GM23338 (cell line): ENCODE data around the gene AK9. TPM values are rescaled to one million over a fixed set of nuclear protein-coding genes. Genes with fewer than 3 reads are reported as not detected.

Experiments used
- ATAC-seq: fragments of 200-7000 bp; cut with Tn5 transposase; 3 replicates; pipeline ENCODE4 v1.9.1; 2020
- DNase-seq: peaks from one replicate; pipeline ENCODE4 v3.0.0-alpha.2; 2015; ENCODE audit warnings: low spot score
- H2AFZ ChIP-seq: fragments of 200-600 bp; sonication (generic); 2 replicates; pipeline ENCODE4 v1.8.0; 2016; ENCODE audit warnings: antibody characterized with exemption, mild to moderate bottlenecking, moderate library complexity
- H3F3A ChIP-seq: fragments of 200-600 bp; sonication (generic); replicated peaks from 2 replicates; pipeline ENCODE4 v1.8.0; 2017; ENCODE audit warnings: antibody characterized with exemption, mixed run types, low read depth
- H3K27ac ChIP-seq: fragments of 200-600 bp; sonication (generic); 2 replicates; pipeline ENCODE4 v1.6.1; 2016; ENCODE audit warnings: low read depth
- H3K27me3 ChIP-seq: fragments of 200-600 bp; sonication (generic); 2 replicates; pipeline ENCODE4 v1.8.0; 2016; ENCODE audit warnings: mild to moderate bottlenecking, mixed run types, moderate library complexity; ENCODE audit not compliant: insufficient read depth
- H3K36me3 ChIP-seq: fragments of 200-600 bp; sonication (generic); 2 replicates; pipeline ENCODE4 v1.8.0; 2016; ENCODE audit warnings: mild to moderate bottlenecking; ENCODE audit not compliant: insufficient read depth
- H3K4me1 ChIP-seq: fragments of 200-600 bp; sonication (generic); 2 replicates; pipeline ENCODE4 v1.8.0; 2016; ENCODE audit warnings: mild to moderate bottlenecking, moderate library complexity; ENCODE audit not compliant: insufficient read depth
- H3K4me2 ChIP-seq: fragments of 200-600 bp; sonication (generic); 2 replicates; pipeline ENCODE4 v1.7.1; 2017; ENCODE audit warnings: mixed run types
- H3K4me3 ChIP-seq: fragments of 200-600 bp; sonication (generic); 2 replicates; pipeline ENCODE4 v1.6.1; 2016; ENCODE audit warnings: mixed run types
- H3K79me2 ChIP-seq: fragments of 200-600 bp; sonication (generic); replicated peaks from 2 replicates; pipeline ENCODE4 v1.8.0; 2017; ENCODE audit warnings: mild to moderate bottlenecking; ENCODE audit not compliant: insufficient read depth
- H3K9me2 ChIP-seq: fragments of 200-600 bp; sonication (generic); 2 replicates; pipeline ENCODE4 v1.8.0; 2017; ENCODE audit not compliant: insufficient read depth
- H4K20me1 ChIP-seq: fragments of 200-600 bp; sonication (generic); replicated peaks from 2 replicates; pipeline ENCODE4 v1.8.0; 2017; ENCODE audit warnings: mild to moderate bottlenecking; ENCODE audit not compliant: insufficient read depth
- H3K27ac Mint-ChIP-seq: 2 replicates; pipeline ENCODE4 v1.8.0; 2020; ENCODE audit warnings: inconsistent platforms, mild to moderate bottlenecking, moderate library complexity, mixed read lengths
- H3K27me3 Mint-ChIP-seq: 3 replicates; pipeline ENCODE4 v1.8.0; 2022; ENCODE audit warnings: low read depth, mild to moderate bottlenecking, moderate library complexity, mixed read lengths, inconsistent platforms; ENCODE audit not compliant: insufficient read depth, poor library complexity
- H3K36me3 Mint-ChIP-seq: 3 replicates; pipeline ENCODE4 v1.8.0; 2021; ENCODE audit warnings: low read depth, mild to moderate bottlenecking, inconsistent platforms, moderate library complexity, mixed read lengths
- H3K4me1 Mint-ChIP-seq: 3 replicates; pipeline ENCODE4 v1.8.0; 2020; ENCODE audit warnings: mild to moderate bottlenecking, inconsistent platforms, mixed read lengths
- H3K4me3 Mint-ChIP-seq: 3 replicates; pipeline ENCODE4 v1.8.0; 2021; ENCODE audit warnings: moderate library complexity, mild to moderate bottlenecking, inconsistent platforms, mixed read lengths
- H3K9me3 Mint-ChIP-seq: 3 replicates; pipeline ENCODE4 v1.8.0; 2020; ENCODE audit warnings: moderate library complexity, mild to moderate bottlenecking, inconsistent platforms, mixed read lengths
- ETS1 ChIP-seq: IDR thresholded peaks from 2 replicates; pipeline ENCODE4 v1.6.1; 2016; ENCODE audit warnings: antibody characterized with exemption
- EZH2phosphoT487 ChIP-seq: fragments of 200-600 bp; sonication (generic); IDR thresholded peaks from one replicate; pipeline ENCODE4 v1.8.1; 2018; ENCODE audit warnings: antibody characterized with exemption; ENCODE audit not compliant: unreplicated experiment
- REST ChIP-seq: IDR thresholded peaks from one replicate; pipeline ENCODE4 v1.6.1; 2018; ENCODE audit warnings: antibody characterized with exemption; ENCODE audit not compliant: unreplicated experiment
- STAT1 ChIP-seq: IDR thresholded peaks from one replicate; pipeline ENCODE4 v1.6.1; 2016; ENCODE audit warnings: antibody characterized with exemption; ENCODE audit not compliant: unreplicated experiment
- ZNF114 ChIP-seq: fragments of 250-450 bp; sonication (Bioruptor Pico); IDR thresholded peaks from 2 replicates; pipeline ENCODE4 v1.5.0; 2020; ENCODE audit warnings: mild to moderate bottlenecking, moderate library complexity
- ZNF331 ChIP-seq: fragments of 250-450 bp; sonication (Bioruptor Pico); IDR thresholded peaks from 2 replicates; pipeline ENCODE4 v1.5.0; 2020; ENCODE audit warnings: low read depth, mild to moderate bottlenecking, moderate library complexity
- ZNF462 ChIP-seq: fragments of 250-450 bp; sonication (Bioruptor Pico); IDR thresholded peaks from 2 replicates; pipeline ENCODE4 v1.5.0; 2020; ENCODE audit warnings: mild to moderate bottlenecking, moderate library complexity
- polyA plus RNA-seq: library from polyadenylated mRNA; unstranded; fragments of >200 nt; fragmentation: Nextera tagmentation; extraction: Ambion mirVana; gene quantifications from 2 replicates; pipeline ENCODE4 v1.2.1, GENCODE V29; 2016
- total RNA-seq: library from RNA; depleted of rRNA; stranded (reverse); fragments of >200 nt; shearing (Covaris generic); gene quantifications from 2 replicates; pipeline ENCODE4 v1.2.3, GENCODE V29; 2014

AK9 gene
- total and polyA plus RNA-seq, 2 experiments from 2014 or later: 2.0 to 6.4 TPM

GRCh38 chr6:109701774-109702173 lies 10.8 kb upstream of the AK9 start (continued):
- TF ChIP-seq ZNF462 (CRISPR knock-in tag): no peak

- ATAC-seq (no peak), DNase-seq (no peak)
- Mint-ChIP-seq H3K9me3 (no peaks in the 10 kb centered on the region), H3K4me1 (peaks cover 34% of the 10 kb centered on the region), H3K36me3 (peaks cover 10% of the 10 kb centered on the region), H3K27ac (no peak overlapping the region), H3K27me3 (no peaks in the 10 kb centered on the region), H3K4me3 (no peak overlapping the region)
- Histone ChIP-seq H3K4me1 (peaks cover 34% of the 10 kb centered on the region), H3K4me3 (no peak overlapping the region), H3K27me3 (no peaks in the 10 kb centered on the region), H3K27ac (no peak overlapping the region), H3K36me3 (no peaks in the 10 kb centered on the region; the same call in 1 of the 2 replicates), H3K9me2 (no peaks in the 10 kb centered on the region), H4K20me1 (no peaks in the 10 kb centered on the region), H3F3A (no peaks in the 10 kb centered on the region), H3K4me2 (peak overlapping the region; percentile 64), H2AFZ (no peak overlapping the region), H3K79me2 (peaks cover 16% of the 10 kb centered on the region)
- TF ChIP-seq EZH2phosphoT487: no peak
- TF ChIP-seq ZNF114 (CRISPR knock-in tag): no peak
- no peak for TF ChIP-seq ETS1
- no peak for TF ChIP-seq REST
- TF ChIP-seq STAT1: no peak
- TF ChIP-seq ZNF331: no peak
Observed at GRCh38 chr6:109701221-109701620, 10.2 kb upstream of the AK9 start.
